ENCODE data around the gene MTRF1L.
"Not testable (repeated sequence)": the region's sequence is repeated elsewhere in the genome, so short reads cannot be mapped to it uniquely, and the experiment has no call there.

MTRF1L gene

GRCh38 chr6:153012856-153013255, 10.3 kb upstream of the MTRF1L start:
- H3K4me3 ChIP-seq, result no peak overlapping the region
- no peak overlapping the region for H3K27ac ChIP-seq
- no peak for DNase-seq (ENCODE audit: low spot score)
- no peak for TF ChIP-seq CTCF (IDR thresholded peaks at IDR 0.05)

- Histone ChIP-seq H3K27ac (peak overlapping the region; percentile 80 to 88), H3K4me3 (peak overlapping the region; percentile 84)
- DNase-seq (ENCODE audit: low spot score), result no peak
- no peak for TF ChIP-seq CTCF (IDR thresholded peaks at IDR 0.05)
Observed at GRCh38 chr6:153003366-153003690, 819 bp upstream of the MTRF1L start.

GRCh38 chr6:153001767-153002612, 519 bp downstream of the MTRF1L start:
- TF ChIP-seq CTCF (IDR thresholded peaks at IDR 0.05), result no peak
- DNase-seq (ENCODE audit: low spot score), result no peak

GRCh38 chr6:153000790-153001189, 1.7 kb downstream of the MTRF1L start:
- H3K4me3 ChIP-seq, result peak overlapping the region; percentile 84
- DNase-seq (ENCODE audit: low spot score); H3K27ac ChIP-seq: not testable (repeated sequence)

More at GRCh38 chr6:153001767-153002612, 519 bp downstream of the MTRF1L start:
- H3K27ac ChIP-seq, result peak overlapping the region; percentile 80 to 88
- H3K4me3 ChIP-seq, result peak overlapping the region; percentile 84

- Histone ChIP-seq H3K27ac (no peak overlapping the region), H3K4me3 (no peak overlapping the region)
- TF ChIP-seq CTCF (IDR thresholded peaks at IDR 0.05), result no peak
- no peak for DNase-seq (ENCODE audit: low spot score)
Observed at GRCh38 chr6:153000243-153000642, 2.3 kb downstream of the MTRF1L start.

GRCh38 chr6:152999538-152999937, 3.0 kb downstream of the MTRF1L start:
- H3K4me3 ChIP-seq; DNase-seq (ENCODE audit: low spot score); H3K27ac ChIP-seq: not testable (repeated sequence)

- Histone ChIP-seq H3K27ac (no peak overlapping the region), H3K4me3 (no peak overlapping the region)
- no peak for TF ChIP-seq CTCF (IDR thresholded peaks at IDR 0.05)
- DNase-seq (ENCODE audit: low spot score), result no peak
Observed at GRCh38 chr6:152993847-152994246, 8.7 kb downstream of the MTRF1L start.

GRCh38 chr6:152993431-152993830, 9.1 kb downstream of the MTRF1L start:
- H3K4me3 ChIP-seq, result no peak overlapping the region
- DNase-seq (ENCODE audit: low spot score), result no peak
- no peak for TF ChIP-seq CTCF (IDR thresholded peaks at IDR 0.05)
- H3K27ac ChIP-seq, result no peak overlapping the region
